SH-SY5Y (cell line): Measurements from ENCODE around the gene CGB8.

Experiments
- GATA2 ChIP-seq: IDR thresholded peaks from 2 replicates; pipeline ENCODE4 v1.6.1; 2011; ENCODE audit warnings: mild to moderate bottlenecking, low read depth, low read length
- GATA3 ChIP-seq: IDR thresholded peaks from 2 replicates; pipeline ENCODE4 v1.6.1; 2011; ENCODE audit warnings: low read depth, mild to moderate bottlenecking, low read length, moderate library complexity

Gene CGB8

GRCh38 chr19:49014123-49014869 is 34.6 kb downstream of the CGB8 start:
- TF ChIP-seq GATA3 (no peak), GATA2 (no peak)

GRCh38 chr19:49011194-49011593 is 37.7 kb downstream of the CGB8 start:
- TF ChIP-seq GATA2 = no peak
- TF ChIP-seq GATA3 = no peak

DNA sequence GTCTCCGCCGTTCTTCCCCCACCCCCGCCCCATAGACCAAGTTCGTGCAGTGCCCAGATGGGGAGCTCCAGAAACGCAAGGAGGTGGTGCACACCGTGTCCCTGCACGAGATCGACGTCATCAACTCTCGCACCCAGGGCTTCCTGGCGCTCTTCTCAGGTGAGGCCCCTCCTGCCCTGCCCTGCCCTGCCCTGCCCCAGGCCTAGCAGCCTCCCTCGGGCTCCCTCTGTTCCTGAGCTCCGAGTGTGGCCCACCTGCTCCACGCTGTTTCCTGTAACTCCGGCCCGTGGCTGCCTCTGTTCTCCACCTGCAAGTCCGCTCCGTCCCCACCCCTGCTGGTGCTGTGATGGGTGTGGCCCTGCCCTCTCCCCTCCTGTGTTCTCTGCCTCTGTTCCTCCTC is 38.5 kb downstream of the CGB8 start:
- no peak for TF ChIP-seq GATA3
- TF ChIP-seq GATA2 = no peak

DNA sequence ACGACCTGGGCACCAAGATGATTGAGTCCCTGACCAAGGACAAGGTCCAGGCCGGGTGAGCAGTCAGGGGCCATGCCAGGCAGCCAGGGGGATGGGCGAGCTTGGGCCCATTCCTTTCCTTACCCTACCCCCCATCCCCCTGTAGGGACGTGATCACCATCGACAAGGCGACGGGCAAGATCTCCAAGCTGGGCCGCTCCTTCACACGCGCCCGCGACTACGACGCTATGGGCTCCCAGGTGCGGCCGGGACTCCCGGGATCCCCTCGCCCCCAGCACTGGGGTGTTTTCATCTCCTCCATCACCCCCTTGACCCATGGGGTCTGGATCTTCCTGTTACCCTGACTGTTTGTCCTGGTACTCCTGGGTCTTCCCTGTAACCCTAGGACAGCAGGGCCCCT is 39.1 kb downstream of the CGB8 start:
- no peak for TF ChIP-seq GATA2
- no peak for TF ChIP-seq GATA3

- TF ChIP-seq GATA3 (no peak), GATA2 (no peak)
Observed at GRCh38 chr19:49006905-49007304, 42.0 kb downstream of the CGB8 start.

DNA sequence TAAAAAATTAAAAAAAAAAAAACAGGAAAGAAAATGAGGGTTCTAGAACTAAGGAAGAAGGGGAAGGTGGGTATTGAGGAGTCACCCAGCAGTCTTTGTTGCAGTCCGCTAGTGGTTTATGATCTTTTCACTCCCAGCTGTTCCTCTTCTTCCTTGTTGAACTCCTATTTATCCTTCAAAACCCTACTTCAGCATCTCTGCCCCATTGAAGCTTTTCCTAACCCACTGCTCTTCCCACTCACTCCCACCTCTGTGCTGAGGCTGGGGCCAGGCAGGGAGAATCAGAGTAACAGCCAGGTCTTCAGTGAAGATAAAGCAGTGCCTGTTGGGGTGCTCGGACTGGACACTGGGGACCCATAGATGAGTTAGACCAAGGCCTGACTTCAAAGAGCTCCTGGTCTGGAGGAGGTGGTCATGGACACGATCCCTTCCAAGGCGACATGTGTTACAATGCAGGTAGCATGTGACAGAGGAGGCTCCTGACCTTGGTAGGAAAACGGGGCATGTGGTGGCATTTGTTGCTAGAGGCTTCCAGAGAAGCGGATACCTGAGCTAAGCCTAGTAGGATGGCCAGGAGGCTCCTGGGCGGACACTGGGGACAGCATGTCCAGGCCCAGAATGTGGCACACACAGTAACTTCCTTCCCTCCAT is 43.8 kb downstream of the CGB8 start:
- no peak for TF ChIP-seq GATA3
- no peak for TF ChIP-seq GATA2

- TF ChIP-seq GATA2 = no peak
- TF ChIP-seq GATA3 = no peak
Observed at GRCh38 chr19:49004133-49004532, 44.8 kb downstream of the CGB8 start.

GRCh38 chr19:48999481-49000325 is 49.2 kb downstream of the CGB8 start:
- TF ChIP-seq GATA3 = no peak
- TF ChIP-seq GATA2 = no peak

DNA sequence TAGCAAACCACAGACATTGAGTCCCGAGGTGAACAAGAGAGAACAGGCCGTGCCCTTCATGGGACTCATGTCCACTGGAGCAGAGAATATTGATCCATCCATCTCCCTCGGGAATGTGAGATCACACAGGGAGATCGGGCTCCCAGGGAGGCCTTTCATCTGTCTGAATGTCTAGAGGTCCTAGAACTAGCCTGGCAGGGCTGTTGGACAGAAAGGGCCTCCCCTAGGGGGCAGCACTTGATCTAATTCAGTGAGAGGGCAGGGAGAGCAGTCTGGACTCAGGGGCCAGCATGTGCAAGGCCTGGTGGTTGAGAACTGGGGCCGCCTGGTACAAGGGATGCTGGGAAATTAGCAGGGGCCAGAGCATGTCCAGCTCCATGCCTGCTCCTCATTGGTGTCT is 50.9 kb downstream of the CGB8 start:
- TF ChIP-seq GATA3 (no peak), GATA2 (no peak)
